HG03066 (cell line): ENCODE results near the gene TXNDC12.
A peak's percentile ranks its signal among the peaks of the same experiment; 100 is the strongest.
"Not testable (repeated sequence)": the region's sequence is repeated elsewhere in the genome, so short reads cannot be mapped to it uniquely, and the experiment has no call there.

ENCODE experiments used
- ATAC-seq: cut with Tn5 transposase; IDR thresholded peaks from one replicate; pipeline ENCODE4 v1.9.1; 2021; ENCODE audit warnings: low read depth; ENCODE audit not compliant: unreplicated experiment

TXNDC12 gene

DNA sequence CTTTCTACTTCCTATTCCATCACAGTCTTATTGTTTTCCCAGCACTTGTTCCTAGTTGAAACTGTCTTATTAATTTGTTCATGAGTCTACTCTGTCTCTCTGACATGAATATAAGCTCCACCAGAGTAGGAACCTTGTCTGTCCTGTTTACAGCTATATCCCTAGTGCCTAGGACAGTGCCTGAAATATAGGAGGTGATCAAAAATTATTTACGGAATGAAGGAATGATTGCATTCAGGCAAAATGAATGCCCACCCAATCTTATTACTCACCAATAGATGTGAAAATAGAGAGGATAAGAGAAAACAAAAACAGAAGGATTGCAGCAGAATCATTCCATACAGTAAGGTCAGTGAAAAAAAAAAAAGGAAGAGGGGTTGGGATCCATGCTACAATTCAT lies 1.1 kb downstream of the TXNDC12 start:
- ATAC-seq = no peak

DNA sequence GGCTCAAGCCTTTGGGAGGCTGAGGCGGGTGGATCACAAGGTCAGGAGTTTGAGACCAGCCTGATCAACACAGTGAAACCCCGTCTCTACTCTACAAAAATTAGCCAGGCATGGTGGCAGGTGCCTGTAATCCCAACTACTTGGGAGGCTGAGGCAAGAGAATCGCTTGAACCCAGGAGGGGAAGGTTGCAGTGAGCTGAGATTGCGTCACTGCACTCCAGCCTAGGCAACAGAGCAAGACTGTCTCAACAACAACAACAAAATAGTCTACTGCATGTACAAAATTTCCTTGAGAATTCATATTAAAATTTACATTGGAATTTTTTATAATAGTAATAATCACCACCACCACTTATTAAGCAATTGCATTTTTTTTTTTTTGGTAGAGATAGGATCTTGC lies 5.7 kb downstream of the TXNDC12 start:
- ATAC-seq = not testable (repeated sequence)

DNA sequence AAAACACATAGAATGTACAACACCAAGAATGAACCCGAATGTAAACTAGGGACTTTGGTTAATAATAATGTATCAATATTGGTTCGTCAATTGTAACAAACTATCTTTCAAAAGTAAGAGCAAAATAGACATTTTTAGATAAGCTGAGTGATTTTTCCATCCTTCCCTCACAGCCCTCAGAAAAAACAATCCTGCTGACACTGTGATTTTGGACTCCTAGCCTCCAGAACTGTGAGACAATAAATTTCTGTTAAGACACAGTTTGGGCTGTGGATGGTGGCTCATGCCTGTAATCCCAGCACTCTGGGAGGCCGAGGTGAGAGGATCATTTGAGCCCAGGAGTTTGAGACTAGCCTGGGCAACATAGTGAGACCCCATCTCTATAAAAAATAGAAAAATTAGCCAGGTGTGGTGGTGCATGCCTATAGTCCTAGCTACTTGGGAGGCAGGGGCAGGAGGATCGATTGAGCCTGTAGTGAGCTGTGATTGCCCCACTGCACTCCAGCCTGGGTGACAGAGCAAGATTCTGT lies 9.3 kb downstream of the TXNDC12 start:
- not testable (repeated sequence) for ATAC-seq

DNA sequence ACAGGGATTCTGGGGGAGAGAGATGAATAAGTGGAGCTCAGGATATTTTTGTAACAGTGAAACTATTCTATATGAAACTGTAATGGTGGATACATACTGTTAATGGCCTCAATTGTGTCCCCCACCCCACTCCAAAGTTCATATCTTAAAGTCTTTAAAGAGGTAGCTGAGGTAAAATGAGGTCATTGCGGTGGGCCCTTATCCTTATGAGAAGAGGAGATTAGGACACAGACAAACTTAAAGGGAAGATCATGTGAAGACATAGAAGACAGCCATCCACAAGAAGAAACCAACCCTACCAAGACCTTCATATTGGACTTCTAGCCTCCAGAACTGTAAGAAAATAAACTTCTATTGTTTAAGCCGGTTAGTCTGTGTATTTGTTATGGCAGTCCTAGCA lies 9.8 kb downstream of the TXNDC12 start:
- no peak for ATAC-seq

DNA sequence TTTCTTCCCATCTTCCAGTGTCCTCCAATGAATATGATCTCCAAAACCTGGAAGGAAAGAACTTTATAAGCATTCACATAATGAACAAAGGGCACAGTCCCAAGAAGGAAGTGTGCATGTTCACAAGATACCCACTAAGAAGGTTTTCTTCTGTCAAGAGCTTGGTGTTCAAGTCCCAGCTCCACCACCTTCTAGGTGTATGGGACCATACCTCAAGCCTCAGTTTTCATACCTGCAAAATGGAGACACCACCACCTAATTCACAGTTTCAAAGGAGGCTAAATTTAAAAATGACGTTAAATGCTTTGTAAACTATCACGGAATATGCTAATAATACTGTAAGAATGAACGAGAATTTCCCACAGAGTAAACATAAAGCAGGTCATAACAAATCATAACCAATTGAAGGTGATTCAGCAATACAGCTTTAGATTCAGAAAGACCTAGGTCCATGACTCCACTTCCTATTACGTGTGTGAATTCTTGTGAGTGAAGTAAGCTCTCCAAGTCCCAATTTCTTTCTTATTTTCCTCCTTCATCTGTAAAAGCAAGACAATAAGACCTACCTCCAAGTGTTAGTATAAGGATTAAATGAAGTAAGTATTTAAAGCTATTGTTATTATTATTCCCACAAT lies 13.3 kb downstream of the TXNDC12 start:
- ATAC-seq = no peak

DNA sequence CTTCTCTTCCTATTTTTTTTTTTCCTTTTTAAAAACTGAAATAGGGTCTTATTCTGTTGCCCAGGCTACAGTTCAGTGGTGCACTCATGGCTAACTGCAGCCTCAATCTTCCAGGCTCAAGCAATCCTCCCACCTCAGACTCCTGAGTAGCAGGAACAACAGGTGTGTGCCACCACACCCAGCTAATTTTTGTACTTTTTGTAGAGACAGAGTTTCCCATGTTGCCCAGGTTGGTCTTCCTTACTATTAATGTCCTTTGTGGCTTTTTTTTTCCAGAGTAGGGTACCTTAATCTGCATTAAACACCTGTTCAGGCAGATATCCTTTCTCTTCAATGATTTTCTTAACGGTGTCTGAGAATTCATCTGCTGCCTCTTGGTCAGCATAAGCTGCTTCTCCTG lies 17.1 kb downstream of the TXNDC12 start:
- ATAC-seq = no peak

DNA sequence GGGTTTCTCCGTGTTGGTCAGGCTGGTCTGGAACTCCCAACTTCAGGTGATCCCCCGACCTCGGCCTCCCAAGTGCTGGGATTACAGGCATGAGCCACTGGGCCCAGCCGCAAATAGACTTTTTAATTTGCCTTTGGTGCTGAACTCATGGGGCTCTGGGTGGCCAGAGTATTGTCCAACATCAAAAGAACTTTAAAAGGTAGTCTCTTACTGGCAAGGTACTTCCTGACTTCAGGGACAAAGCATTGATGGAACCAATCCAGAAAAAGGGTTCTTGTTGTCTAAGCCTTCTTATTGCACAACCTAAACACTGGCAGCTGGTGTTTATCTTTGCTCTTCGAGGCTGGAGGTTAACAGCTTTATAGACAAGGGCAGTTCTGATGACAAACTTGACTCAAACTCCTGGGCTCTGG lies 17.6 kb downstream of the TXNDC12 start:
- no peak for ATAC-seq

DNA sequence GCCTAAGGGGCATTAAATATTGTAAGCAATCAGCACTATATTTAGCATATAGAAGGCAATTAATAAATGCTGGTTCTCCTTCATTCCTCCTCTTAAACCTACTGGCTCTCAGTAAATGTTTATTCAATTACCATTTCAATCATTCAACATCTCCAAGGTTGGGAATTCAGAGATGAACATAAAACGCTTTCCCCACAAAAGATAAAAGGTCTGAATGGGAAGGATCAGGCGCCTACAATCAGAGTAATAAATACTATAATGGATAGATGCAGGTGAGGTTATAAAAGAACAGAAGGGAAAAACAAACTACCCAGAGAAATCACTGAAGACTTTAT lies 21.0 kb downstream of the TXNDC12 start:
- no peak for ATAC-seq

DNA sequence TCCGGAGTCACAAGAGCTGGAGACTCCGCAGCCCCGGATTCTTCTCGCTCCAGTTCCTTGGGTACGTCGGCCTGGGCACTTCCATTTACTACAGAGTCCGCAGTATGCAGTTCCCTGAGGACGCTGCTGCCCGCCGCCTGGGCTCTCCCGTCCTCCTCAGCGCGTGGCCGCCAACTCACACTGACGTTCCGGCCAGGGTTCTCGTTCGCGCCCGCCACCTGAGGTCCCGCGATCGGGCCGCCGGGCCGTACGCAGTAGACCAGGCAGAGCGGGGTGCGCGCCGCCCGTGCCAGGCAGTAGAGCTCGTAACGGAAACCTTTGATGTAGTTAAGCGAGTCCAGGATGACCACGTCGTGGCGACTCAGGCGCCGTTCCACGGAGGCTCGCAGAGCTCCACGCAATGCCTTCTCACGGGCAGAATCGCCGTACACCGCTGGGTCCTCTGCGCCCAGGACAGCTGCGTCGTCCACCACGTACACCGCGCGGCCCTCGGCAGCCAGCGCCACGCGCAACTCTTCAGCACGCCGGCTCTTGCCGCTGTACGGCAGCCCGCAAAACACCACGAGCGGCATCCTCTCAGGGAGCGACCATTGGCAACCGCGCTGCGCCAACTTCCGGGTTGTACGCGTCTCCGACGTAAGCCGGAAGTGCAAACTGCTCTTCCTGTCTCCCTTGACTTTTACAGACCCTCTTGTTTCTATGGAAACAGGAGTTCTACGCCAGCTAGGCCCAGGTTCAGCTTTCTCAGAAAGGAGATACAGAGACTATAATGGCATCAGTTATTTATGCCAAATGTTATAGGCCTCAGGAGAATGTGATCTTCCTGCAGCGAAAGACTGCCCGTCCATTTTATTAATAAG lies 21.6 kb downstream of the TXNDC12 start, which contains the start of gene KTI12:
TSS of gene KTI12 (minus strand) at position 621 of the 860 bp plus-strand sequence. CDS start at position 572, 49 bp downstream.
- ATAC-seq = peak; percentile 74

DNA sequence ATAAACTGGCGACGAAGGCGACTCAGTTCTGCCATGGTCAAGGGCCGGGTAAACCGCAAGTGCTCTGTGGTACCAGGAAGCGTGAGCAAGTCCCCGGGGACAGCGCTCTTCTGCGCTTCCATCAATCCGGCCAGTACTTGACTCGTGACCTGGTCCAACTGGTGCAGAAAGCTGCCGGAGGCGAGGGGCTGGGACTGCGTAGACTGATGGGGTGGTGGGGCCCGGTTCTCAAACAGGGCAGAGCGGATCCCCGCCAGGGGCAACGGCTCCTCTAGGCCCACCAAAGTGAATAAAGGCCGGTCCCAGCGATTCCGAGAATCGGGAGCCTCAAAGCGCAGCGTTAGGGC lies 22.2 kb downstream of the TXNDC12 start:
- peak; percentile 50 for ATAC-seq

DNA sequence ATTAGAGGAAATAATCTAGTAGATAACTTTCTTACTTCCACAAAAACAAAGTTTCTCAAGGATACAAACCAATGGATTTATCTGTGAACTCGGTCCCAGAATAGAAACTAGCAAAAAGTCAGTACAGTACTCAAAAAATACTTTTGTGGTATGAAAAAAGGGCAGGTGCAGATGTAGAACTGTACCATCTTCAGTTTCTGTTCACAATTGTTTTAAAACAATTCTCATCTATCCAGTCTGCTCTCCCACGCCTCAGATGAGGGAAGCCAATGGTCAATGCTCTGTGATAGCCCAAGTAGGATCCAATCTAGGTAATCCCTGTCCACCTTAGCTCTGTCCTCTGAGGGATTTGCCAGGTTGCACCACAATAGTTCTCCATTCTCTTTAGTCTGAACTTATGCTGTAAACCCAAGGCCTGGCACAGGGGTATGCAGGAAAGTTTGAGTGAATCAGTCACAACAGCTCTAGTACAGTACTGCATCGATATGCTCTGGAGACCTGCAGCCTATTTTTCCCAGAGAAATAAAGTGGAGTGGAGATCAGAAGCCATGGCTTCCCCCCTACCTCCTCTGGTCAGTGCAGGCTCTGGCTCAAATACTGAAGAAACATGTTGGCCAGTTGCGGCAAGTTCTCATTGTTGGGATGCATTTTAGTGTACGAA lies 22.7 kb downstream of the TXNDC12 start:
- ATAC-seq = peak; percentile 32

DNA sequence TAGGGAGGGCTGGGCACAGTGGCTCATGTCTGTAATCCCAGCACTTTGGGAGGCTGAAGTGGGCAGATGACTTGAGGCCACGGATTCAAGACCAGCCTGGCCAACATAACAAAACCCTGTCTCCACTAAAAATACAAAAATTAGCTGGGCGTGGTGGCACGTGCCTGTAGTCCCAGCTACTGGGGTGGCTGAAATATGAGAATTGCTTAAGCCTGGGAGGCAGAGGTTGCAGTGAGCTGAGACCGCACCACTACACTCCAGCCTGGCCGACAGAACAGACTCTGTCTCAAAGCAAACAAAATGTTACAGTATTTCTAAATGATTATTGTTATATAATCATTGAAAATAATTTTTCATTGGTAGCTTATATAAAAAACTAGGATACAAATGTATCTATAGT lies 26.2 kb downstream of the TXNDC12 start:
- ATAC-seq = not testable (repeated sequence)

DNA sequence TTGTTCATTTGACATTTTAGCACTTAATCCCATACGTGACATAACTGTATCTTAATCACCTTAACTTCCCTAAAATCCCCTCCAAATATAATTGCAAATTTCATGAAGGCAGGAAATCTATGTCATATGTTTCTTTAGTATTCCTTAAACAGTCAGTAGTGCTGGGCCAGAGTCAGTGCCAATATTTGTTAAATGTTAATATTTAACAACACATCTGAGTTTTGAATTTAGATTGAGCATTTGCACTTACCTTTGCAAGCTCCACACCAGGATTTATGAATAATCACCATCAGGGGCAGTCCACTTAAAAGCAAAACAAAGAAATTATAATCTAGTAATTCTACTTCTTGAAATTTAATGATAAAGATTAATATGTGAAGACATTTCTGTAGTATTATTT lies 26.7 kb downstream of the TXNDC12 start:
- no peak for ATAC-seq

DNA sequence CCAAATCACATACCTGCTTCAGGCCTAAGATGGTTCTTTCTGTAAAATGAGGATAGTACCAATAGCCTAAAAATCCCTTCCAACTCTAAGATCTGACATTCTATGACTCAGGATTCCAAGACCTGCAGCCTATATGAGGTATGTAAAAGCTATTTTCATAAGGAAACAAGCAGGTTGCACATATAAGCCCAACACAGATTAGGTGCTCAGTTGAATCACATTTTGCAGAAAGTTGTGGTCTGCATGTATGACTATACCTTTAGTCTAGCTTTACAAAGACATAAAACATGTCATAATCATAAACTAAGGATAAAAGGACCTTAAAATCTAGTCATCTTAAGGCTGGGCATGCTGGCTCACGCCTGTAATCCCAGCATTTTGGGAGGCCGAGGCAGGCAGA lies 28.7 kb downstream of the TXNDC12 start:
- no peak for ATAC-seq

DNA sequence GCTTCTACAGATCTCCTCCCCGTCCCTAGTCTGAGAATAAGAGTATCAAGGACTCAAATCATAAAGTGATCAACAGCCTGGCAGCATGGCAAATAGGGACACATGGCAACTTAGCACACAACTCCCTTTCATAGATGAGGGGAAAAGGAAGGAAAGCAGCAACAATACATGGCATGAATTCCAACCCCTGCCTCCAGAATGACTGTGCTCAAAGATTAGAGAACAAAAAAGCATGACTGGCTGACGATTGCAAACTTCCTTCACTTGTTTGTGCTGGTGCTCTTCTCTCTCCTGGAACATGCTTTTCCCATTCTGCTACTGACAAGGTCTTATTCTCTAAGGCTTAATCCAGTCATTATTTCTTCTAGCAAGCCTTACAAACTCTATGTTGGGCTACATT lies 32.9 kb downstream of the TXNDC12 start:
- no peak for ATAC-seq

DNA sequence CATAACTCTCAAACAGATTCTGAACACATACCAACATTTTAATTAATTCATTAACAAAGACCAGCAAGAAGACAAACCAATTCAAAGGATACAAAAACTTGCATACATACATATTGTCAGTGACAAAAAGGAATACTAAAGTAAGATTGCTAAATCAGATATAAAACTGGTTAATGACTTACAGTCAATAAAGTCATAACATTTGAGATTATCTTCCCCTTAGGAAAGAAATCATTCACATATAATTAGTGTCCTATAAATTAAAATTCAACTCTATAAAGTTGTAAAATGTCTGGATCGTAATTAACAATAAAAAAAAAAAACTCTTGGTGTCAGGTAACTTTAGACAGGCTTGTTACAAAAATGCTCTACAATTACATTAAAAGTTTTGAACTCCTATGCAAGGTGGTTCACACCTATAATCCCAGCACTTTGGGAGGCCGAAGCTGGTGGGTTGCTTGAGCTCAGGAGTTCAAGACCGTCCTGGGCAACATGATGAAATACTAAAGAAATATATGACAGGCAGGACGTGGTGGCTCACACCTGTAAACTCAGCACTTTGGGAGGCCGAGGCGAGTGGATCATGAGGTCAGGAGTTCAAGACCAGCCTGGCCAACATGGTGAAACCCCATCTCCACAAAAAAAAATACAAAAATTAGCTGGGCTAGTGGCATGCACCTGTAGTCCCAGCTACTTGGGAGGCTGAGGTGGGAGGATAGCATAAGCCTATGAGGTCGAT lies 46.8 kb downstream of the TXNDC12 start:
- ATAC-seq = no peak

DNA sequence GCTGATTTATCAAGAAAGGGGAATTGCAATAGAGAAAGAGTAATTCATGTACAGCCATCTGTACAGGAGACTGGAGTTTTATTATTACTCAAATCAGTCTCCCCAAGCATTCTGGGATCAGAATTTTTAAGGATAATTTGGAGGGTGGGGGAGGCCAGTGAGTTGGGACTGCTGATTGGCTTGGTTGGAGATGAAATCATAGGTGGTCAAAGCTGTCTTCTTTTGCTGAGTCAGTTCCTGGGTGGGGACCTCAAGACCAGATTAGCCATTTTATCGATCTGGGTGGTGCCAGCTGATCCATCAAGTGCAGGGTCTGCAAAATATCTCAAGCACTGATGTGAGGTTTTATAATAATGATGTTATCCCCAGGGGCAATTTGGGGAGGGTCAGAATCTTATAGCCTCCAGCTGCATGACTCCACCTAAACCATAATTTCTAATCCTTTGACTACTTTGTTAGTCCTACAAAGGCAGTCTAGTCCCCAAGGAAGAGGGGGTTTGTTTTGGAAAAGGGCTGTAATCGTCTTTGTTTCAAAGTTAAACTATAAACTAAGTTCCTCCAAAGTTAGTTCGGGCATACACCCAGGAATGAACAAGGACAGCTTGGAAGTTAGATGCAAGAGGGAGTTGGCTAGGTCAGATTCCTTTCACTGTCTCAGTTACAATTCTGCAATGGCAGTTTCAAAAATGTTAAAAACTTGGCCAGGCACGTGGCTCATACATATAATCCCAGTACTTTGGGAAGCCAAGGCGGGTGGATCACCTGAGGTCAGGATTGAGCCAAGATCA lies 47.6 kb downstream of the TXNDC12 start:
- ATAC-seq = no peak

DNA sequence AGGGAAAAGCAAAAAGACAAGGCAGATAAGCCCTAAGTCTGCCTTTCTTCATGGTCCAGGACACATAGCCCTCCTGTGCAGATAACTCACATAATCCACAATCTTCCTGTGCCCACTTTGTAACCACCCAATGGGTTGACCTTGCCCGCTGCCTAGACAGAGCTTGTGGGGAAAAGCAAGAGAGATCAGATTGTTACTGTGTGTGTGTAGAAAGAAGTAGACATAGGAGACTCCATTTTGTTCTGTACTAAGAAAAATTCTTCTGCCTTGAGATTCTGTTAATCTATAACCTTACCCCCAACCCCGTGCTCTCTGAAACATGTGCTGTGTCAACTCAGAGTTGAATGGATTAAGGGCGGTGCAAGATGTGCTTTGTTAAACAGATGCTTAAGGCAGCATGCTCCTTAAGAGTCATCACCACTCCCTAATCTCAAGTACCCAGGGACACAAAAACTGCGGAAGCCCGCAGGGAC lies 48.9 kb downstream of the TXNDC12 start:
- not testable (repeated sequence) for ATAC-seq

DNA sequence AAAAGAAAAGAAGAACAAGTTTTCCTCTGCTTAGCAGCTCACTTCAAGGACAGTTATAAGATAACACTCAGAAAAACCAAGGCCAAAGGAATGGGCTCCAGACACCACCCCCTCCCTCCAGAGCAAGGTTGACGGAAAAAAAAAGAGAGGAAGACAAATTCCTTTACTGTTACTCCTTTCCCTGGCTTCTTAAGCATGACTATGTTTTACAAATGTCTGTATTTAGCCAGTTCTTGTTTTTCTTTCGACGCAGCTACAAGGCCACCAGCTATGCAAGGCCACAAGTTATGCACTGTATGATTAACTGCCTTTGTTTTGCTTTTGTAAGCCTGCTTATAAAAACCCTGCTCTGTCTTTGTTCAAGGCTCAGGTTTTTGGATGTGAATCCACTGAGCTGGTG lies 49.4 kb downstream of the TXNDC12 start:
- ATAC-seq = not testable (repeated sequence)

DNA sequence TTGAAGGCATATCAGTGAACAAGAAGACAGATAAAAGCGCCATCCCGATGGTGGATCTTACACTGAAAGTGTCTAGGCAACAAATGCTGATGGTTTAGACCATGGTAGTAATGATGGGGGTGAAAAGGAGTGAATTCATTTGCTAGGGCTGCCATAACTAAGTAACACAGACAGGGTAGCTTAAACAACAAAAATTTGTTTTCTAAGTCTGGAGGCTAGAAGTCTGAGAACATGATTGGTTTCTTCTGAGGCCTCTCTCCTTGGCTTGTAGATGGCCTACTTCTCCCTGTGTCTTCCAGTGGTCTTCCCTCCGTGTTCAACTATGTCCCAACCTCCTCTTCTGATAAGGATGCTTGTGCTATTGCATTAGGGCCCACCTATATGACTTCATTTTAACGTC lies 51.1 kb downstream of the TXNDC12 start:
- no peak for ATAC-seq
